GM12878 (cell line): ENCODE results near the gene RAP1GDS1.

Source experiments
- NFYB ChIP-seq: IDR thresholded peaks from 2 replicates; pipeline ENCODE4 v1.6.1; 2011; ENCODE audit warnings: low read depth, mild to moderate bottlenecking, low read length, improper control_type of control experiment, moderate library complexity; ENCODE audit not compliant: insufficient read depth
- PML ChIP-seq: IDR thresholded peaks from 2 replicates; pipeline ENCODE4 v1.6.1; 2012; ENCODE audit warnings: low read length, inconsistent platforms
- TF ChIP-seq, protein P1 (sequence below), 3 experiments: IDR thresholded peaks in 2 of 3; conservative IDR thresholded peaks in 1 of 3; 2 replicates each; pipeline ENCODE4 v1.5.1; 2011; ENCODE audit warnings: low read depth in 3 of 3, low read length in 3 of 3, mild to moderate bottlenecking in 3 of 3, control low read depth in 2 of 3, moderate library complexity in 2 of 3, inconsistent platforms in 1 of 3, mixed read lengths in 1 of 3; ENCODE audit not compliant: control insufficient read depth in 2 of 3, insufficient read depth in 1 of 3; ENCODE audit errors: extremely low read depth in 1 of 3

DNA sequence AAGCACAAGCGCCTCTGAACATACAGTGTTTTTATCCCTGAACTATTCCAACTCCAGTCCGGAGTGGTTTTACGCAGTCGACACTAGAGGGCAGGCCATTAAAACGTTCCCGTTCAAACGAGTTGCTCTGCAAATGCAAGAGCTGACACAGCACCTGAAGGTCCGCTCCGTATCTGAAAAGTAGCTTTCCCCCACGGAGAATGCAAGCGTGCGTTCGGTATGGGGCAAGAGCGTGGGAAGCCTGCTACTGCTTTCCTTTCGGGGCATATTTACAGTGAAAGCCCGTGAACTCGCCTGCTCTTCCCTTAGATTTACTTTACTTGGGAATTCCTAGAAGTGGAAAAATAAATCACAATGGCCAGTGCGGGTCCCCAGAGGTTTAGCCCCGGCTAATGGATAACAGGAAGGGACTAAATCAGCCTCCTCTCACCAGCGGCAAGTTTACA, 206.5 kb downstream of the RAP1GDS1 start:
- TF ChIP-seq NFYB, result no peak
- no peak for TF ChIP-seq PML
- TF ChIP-seq, protein P1, sequence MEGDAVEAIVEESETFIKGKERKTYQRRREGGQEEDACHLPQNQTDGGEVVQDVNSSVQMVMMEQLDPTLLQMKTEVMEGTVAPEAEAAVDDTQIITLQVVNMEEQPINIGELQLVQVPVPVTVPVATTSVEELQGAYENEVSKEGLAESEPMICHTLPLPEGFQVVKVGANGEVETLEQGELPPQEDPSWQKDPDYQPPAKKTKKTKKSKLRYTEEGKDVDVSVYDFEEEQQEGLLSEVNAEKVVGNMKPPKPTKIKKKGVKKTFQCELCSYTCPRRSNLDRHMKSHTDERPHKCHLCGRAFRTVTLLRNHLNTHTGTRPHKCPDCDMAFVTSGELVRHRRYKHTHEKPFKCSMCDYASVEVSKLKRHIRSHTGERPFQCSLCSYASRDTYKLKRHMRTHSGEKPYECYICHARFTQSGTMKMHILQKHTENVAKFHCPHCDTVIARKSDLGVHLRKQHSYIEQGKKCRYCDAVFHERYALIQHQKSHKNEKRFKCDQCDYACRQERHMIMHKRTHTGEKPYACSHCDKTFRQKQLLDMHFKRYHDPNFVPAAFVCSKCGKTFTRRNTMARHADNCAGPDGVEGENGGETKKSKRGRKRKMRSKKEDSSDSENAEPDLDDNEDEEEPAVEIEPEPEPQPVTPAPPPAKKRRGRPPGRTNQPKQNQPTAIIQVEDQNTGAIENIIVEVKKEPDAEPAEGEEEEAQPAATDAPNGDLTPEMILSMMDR (IDR thresholded peaks at IDR 0.05 in 2 of 3, conservative IDR thresholded peaks at IDR 0.05 in 1 of 3; ENCODE audit: control insufficient read depth in 2 of 3, extremely low read depth in 1 of 3, insufficient read depth in 1 of 3, low read depth in 3 of 3, low read length in 3 of 3), result peak; percentile 74 to 90 (median 76)
